ENCODE results near the gene NME7. TPM values are rescaled to one million over a fixed set of nuclear protein-coding genes. Genes with fewer than 3 reads are reported as not detected.

Gene NME7
- total RNA-seq, 1 donor from 2014 or later: 14.5 TPM

- intact Hi-C loops (cut with micrococcal nuclease): no loop called here
- POLR2A ChIA-PET: no interaction called here
- TF ChIP-seq CTCF (IDR thresholded peaks at IDR 0.05): no peak
- Mint-ChIP-seq H3K27me3 (no peaks in the 10 kb centered on the region), H3K4me3 (no peak overlapping the region), H3K36me3 (ENCODE audit: low read depth) (no peaks in the 10 kb centered on the region), H3K27ac (no peak overlapping the region), H3K4me1 (no peaks in the 10 kb centered on the region), H3K9me3 (no peaks in the 10 kb centered on the region)
- CTCF ChIA-PET: interaction anchor here (1.1 kb wide), 1 partner anchor 14 kb away, joined by 3 read pairs; no protein-coding TSS in a partner anchor
- DNase-seq (no peak), ATAC-seq (ENCODE audit: low read depth) (no peak)
Observed at GRCh38 chr1:169150641-169151337, 216.8 kb downstream of the NME7 start.

GRCh38 chr1:169149555-169150286 is 217.9 kb downstream of the NME7 start:
- Mint-ChIP-seq H3K36me3 (ENCODE audit: low read depth) (no peaks in the 10 kb centered on the region), H3K27me3 (no peaks in the 10 kb centered on the region), H3K4me1 (no peaks in the 10 kb centered on the region), H3K9me3 (no peaks in the 10 kb centered on the region), H3K27ac (no peak overlapping the region), H3K4me3 (no peak overlapping the region)
- CTCF ChIA-PET: interaction anchor here (1.1 kb wide), 1 partner anchor 15 kb away, joined by 3 read pairs; no protein-coding TSS in a partner anchor
- POLR2A ChIA-PET: no interaction called here
- DNase-seq: no peak
- TF ChIP-seq CTCF (IDR thresholded peaks at IDR 0.05): no peak
- intact Hi-C loops (cut with micrococcal nuclease): no loop called here
- ATAC-seq (ENCODE audit: low read depth): no peak

- intact Hi-C loops (cut with micrococcal nuclease): no loop called here
- no peaks in the 10 kb centered on the region for H3K4me1 Mint-ChIP-seq
- POLR2A ChIA-PET: no interaction called here
- DNase-seq (no peak), ATAC-seq (ENCODE audit: low read depth) (no peak)
- H3K9me3 Mint-ChIP-seq: no peaks in the 10 kb centered on the region
- H3K36me3 Mint-ChIP-seq (ENCODE audit: low read depth): no peaks in the 10 kb centered on the region
- no peak overlapping the region for H3K27ac Mint-ChIP-seq
- H3K27me3 Mint-ChIP-seq: no peaks in the 10 kb centered on the region
- TF ChIP-seq CTCF (IDR thresholded peaks at IDR 0.05): no peak
- CTCF ChIA-PET: no interaction called here
- H3K4me3 Mint-ChIP-seq: no peak overlapping the region
Observed at GRCh38 chr1:169148472-169149252, 218.9 kb downstream of the NME7 start.

- no peaks in the 10 kb centered on the region for H3K27me3 Mint-ChIP-seq
- DNase-seq (no peak), ATAC-seq (ENCODE audit: low read depth) (no peak)
- no peak overlapping the region for H3K4me3 Mint-ChIP-seq
- ChIA-PET CTCF (no interaction called here), POLR2A (no interaction called here)
- intact Hi-C loops (cut with micrococcal nuclease): no loop called here
- no peaks in the 10 kb centered on the region for H3K4me1 Mint-ChIP-seq
- no peak for TF ChIP-seq CTCF (IDR thresholded peaks at IDR 0.05)
- no peak overlapping the region for H3K27ac Mint-ChIP-seq
- H3K9me3 Mint-ChIP-seq: no peaks in the 10 kb centered on the region
- H3K36me3 Mint-ChIP-seq (ENCODE audit: low read depth): no peaks in the 10 kb centered on the region
Observed at GRCh38 chr1:169146576-169147214, 220.9 kb downstream of the NME7 start.

Measured in activated B cell treated with CpG ODN at 0.5 μM for 24 hours (primary cell).